ENCODE data around the gene THBS1. TPM values are rescaled to one million over a fixed set of nuclear protein-coding genes. Genes with fewer than 3 reads are reported as not detected.

THBS1 gene
- polyA plus RNA-seq, 6 donors from 2014 or later, result 0.31 to 2.3 (median 0.88) TPM; not detected in 1

- Mint-ChIP-seq H3K27me3 (peaks cover 5 to 12% (median 8%) of the 10 kb centered on the region in 3 donors), H3K9me3 (peaks cover 8 to 58% (median 32%) of the 10 kb centered on the region in 7 donors), H3K4me3 (no peak overlapping the region), H3K36me3 (peaks cover 9 to 28% of the 10 kb centered on the region in 2 donors), H3K4me1 (no peaks in the 10 kb centered on the region), H3K27ac (no peak overlapping the region)
- no peak for DNase-seq
- no peak for ATAC-seq (ENCODE audit: low read depth in 2 of 2)
Measured at GRCh38 chr15:39610665-39611064, 29.8 kb downstream of the THBS1 start.

- peaks cover 9 to 28% of the 10 kb centered on the region in 2 donors for H3K36me3 Mint-ChIP-seq
- DNase-seq, result no peak
- no peak overlapping the region for H3K4me3 Mint-ChIP-seq
- H3K4me1 Mint-ChIP-seq, result no peaks in the 10 kb centered on the region
- ATAC-seq (ENCODE audit: low read depth in 2 of 2), result no peak
- H3K27ac Mint-ChIP-seq, result no peak overlapping the region
- H3K27me3 Mint-ChIP-seq, result no peaks in the 10 kb centered on the region
- peaks cover 8 to 49% (median 31%) of the 10 kb centered on the region in 7 donors for H3K9me3 Mint-ChIP-seq
Measured at GRCh38 chr15:39613271-39613670, 32.4 kb downstream of the THBS1 start.

GRCh38 chr15:39613861-39614260 is 33.0 kb downstream of the THBS1 start:
- Mint-ChIP-seq H3K4me3 (no peak overlapping the region), H3K27me3 (no peaks in the 10 kb centered on the region), H3K9me3 (peaks cover 8 to 43% (median 27%) of the 10 kb centered on the region in 7 donors), H3K4me1 (no peaks in the 10 kb centered on the region), H3K27ac (no peak overlapping the region), H3K36me3 (peaks cover 9 to 28% of the 10 kb centered on the region in 2 donors)
- DNase-seq (no peak), ATAC-seq (ENCODE audit: low read depth in 2 of 2) (no peak)

- Mint-ChIP-seq H3K4me1 (no peaks in the 10 kb centered on the region), H3K9me3 (peaks cover 0 to 23% (median 9%) of the 10 kb centered on the region in 7 donors), H3K4me3 (no peak overlapping the region), H3K27me3 (no peaks in the 10 kb centered on the region), H3K27ac (no peak overlapping the region), H3K36me3 (peaks cover 0 to 15% of the 10 kb centered on the region in 2 donors)
- ATAC-seq (ENCODE audit: low read depth in 2 of 2) (no peak), DNase-seq (no peak)
Measured at GRCh38 chr15:39616731-39617455, 36.0 kb downstream of the THBS1 start.

- H3K27ac Mint-ChIP-seq, result no peak overlapping the region
- DNase-seq, result no peak
- H3K4me3 Mint-ChIP-seq, result peak overlapping the region in 1 of 8 donors; percentile 24
- H3K27me3 Mint-ChIP-seq, result no peaks in the 10 kb centered on the region
- peaks cover 0 to 6% of the 10 kb centered on the region in 2 donors for H3K36me3 Mint-ChIP-seq
- ATAC-seq (ENCODE audit: low read depth in 2 of 2), result no peak
- H3K4me1 Mint-ChIP-seq, result peaks cover 0 to under 1% (median 0%) of the 10 kb centered on the region in 3 donors
- peaks cover 0 to 16% (median 4%) of the 10 kb centered on the region in 7 donors for H3K9me3 Mint-ChIP-seq
Measured at GRCh38 chr15:39618063-39618823, 37.4 kb downstream of the THBS1 start.

- no peak for ATAC-seq (ENCODE audit: low read depth in 2 of 2)
- peaks cover 0 to 5% (median 0%) of the 10 kb centered on the region in 7 donors for H3K9me3 Mint-ChIP-seq
- no peak for DNase-seq
- H3K27me3 Mint-ChIP-seq, result peaks cover 0 to 6% (median 0%) of the 10 kb centered on the region in 3 donors
- H3K36me3 Mint-ChIP-seq, result no peaks in the 10 kb centered on the region
- no peak overlapping the region for H3K4me3 Mint-ChIP-seq
- H3K4me1 Mint-ChIP-seq, result peaks cover 3 to 9% (median 8%) of the 10 kb centered on the region in 3 donors
- peak overlapping the region in 1 of 6 donors; percentile 78 for H3K27ac Mint-ChIP-seq
Measured at GRCh38 chr15:39621210-39621609, 40.3 kb downstream of the THBS1 start.

- no peak for ATAC-seq (ENCODE audit: low read depth in 2 of 2)
- Mint-ChIP-seq H3K27ac (no peak overlapping the region), H3K9me3 (peaks cover 0 to 5% (median 0%) of the 10 kb centered on the region in 7 donors), H3K4me3 (no peak overlapping the region), H3K27me3 (peaks cover 0 to 6% (median 0%) of the 10 kb centered on the region in 3 donors), H3K36me3 (no peaks in the 10 kb centered on the region), H3K4me1 (peaks cover 3 to 9% (median 8%) of the 10 kb centered on the region in 3 donors)
- DNase-seq, result no peak
Measured at GRCh38 chr15:39621976-39622375, 41.1 kb downstream of the THBS1 start.

GRCh38 chr15:39622660-39623516 is 42.0 kb downstream of the THBS1 start:
- no peak overlapping the region for H3K27ac Mint-ChIP-seq

GRCh38 chr15:39623529-39623931 is 42.7 kb downstream of the THBS1 start:
- no peak overlapping the region for H3K27ac Mint-ChIP-seq
- H3K27me3 Mint-ChIP-seq, result peaks cover 0 to 6% (median 0%) of the 10 kb centered on the region in 3 donors
- no peak overlapping the region for H3K4me3 Mint-ChIP-seq
- H3K9me3 Mint-ChIP-seq, result peaks cover 0 to 5% (median 0%) of the 10 kb centered on the region in 7 donors
- H3K4me1 Mint-ChIP-seq, result peaks cover 3 to 9% (median 8%) of the 10 kb centered on the region in 3 donors
- DNase-seq (peak; percentile 3), ATAC-seq (ENCODE audit: low read depth in 2 of 2) (peak; percentile 16 to 34)
- H3K36me3 Mint-ChIP-seq, result no peaks in the 10 kb centered on the region

More at GRCh38 chr15:39622660-39623516, 42.0 kb downstream of the THBS1 start:
- peaks cover 3 to 9% (median 8%) of the 10 kb centered on the region in 3 donors for H3K4me1 Mint-ChIP-seq
- no peak for DNase-seq
- H3K27me3 Mint-ChIP-seq, result peaks cover 0 to 6% (median 0%) of the 10 kb centered on the region in 3 donors
- no peak overlapping the region for H3K4me3 Mint-ChIP-seq
- no peak for ATAC-seq (ENCODE audit: low read depth in 2 of 2)
- no peaks in the 10 kb centered on the region for H3K36me3 Mint-ChIP-seq
- H3K9me3 Mint-ChIP-seq, result peaks cover 0 to 5% (median 0%) of the 10 kb centered on the region in 7 donors

- peaks cover 0 to 2% (median 0%) of the 10 kb centered on the region in 7 donors for H3K9me3 Mint-ChIP-seq
- no peak for DNase-seq
- no peaks in the 10 kb centered on the region for H3K36me3 Mint-ChIP-seq
- H3K4me1 Mint-ChIP-seq, result peaks cover 3 to 9% (median 8%) of the 10 kb centered on the region in 3 donors
- no peak overlapping the region for H3K27ac Mint-ChIP-seq
- ATAC-seq (ENCODE audit: low read depth in 2 of 2), result no peak
- peaks cover 0 to 6% (median 0%) of the 10 kb centered on the region in 3 donors for H3K27me3 Mint-ChIP-seq
- H3K4me3 Mint-ChIP-seq, result peak overlapping the region in 1 of 8 donors; percentile 68
Measured at GRCh38 chr15:39624806-39625205, 43.9 kb downstream of the THBS1 start.

GRCh38 chr15:39625451-39625850 is 44.6 kb downstream of the THBS1 start:
- H3K9me3 Mint-ChIP-seq, result no peaks in the 10 kb centered on the region
- DNase-seq (no peak), ATAC-seq (ENCODE audit: low read depth in 2 of 2) (no peak)
- H3K36me3 Mint-ChIP-seq, result no peaks in the 10 kb centered on the region
- peaks cover 3 to 9% (median 8%) of the 10 kb centered on the region in 3 donors for H3K4me1 Mint-ChIP-seq
- H3K27ac Mint-ChIP-seq, result no peak overlapping the region
- peaks cover 0 to 6% (median 0%) of the 10 kb centered on the region in 3 donors for H3K27me3 Mint-ChIP-seq
- no peak overlapping the region for H3K4me3 Mint-ChIP-seq

GRCh38 chr15:39625856-39626255 is 45.0 kb downstream of the THBS1 start:
- Mint-ChIP-seq H3K27ac (no peak overlapping the region), H3K4me1 (peaks cover 3 to 9% (median 8%) of the 10 kb centered on the region in 3 donors), H3K27me3 (peaks cover 0 to 6% (median 0%) of the 10 kb centered on the region in 3 donors), H3K36me3 (no peaks in the 10 kb centered on the region), H3K4me3 (no peak overlapping the region), H3K9me3 (no peaks in the 10 kb centered on the region)
- ATAC-seq (ENCODE audit: low read depth in 2 of 2), result no peak
- no peak for DNase-seq

All from naive B cell (primary cell).